SK-N-SH (cell line): ENCODE measurements around the gene CNNM3.

Experiments
- CHD2 ChIP-seq: fragments of 150-350 bp; IDR thresholded peaks from 2 replicates; pipeline ENCODE4 v1.6.1; 2018; ENCODE audit warnings: low read length; ENCODE audit not compliant: partially characterized antibody
- CTCF ChIP-seq: fragments of 200-600 bp; sonication (generic); IDR thresholded peaks from 2 replicates; pipeline ENCODE4 v1.6.1; 2017; ENCODE audit warnings: antibody characterized with exemption, mild to moderate bottlenecking, moderate library complexity
- EZH2phosphoT487 ChIP-seq: fragments of 200-600 bp; sonication (generic); IDR thresholded peaks from 2 replicates; pipeline ENCODE4 v1.6.1; 2017; ENCODE audit warnings: low read depth, mixed run types, mild to moderate bottlenecking, antibody characterized with exemption, moderate library complexity, borderline replicate concordance
- RFX5 ChIP-seq: IDR thresholded peaks from 2 replicates; pipeline ENCODE4 v1.6.1; 2012; ENCODE audit warnings: mild to moderate bottlenecking, improper control_type of control experiment, low read length

DNA sequence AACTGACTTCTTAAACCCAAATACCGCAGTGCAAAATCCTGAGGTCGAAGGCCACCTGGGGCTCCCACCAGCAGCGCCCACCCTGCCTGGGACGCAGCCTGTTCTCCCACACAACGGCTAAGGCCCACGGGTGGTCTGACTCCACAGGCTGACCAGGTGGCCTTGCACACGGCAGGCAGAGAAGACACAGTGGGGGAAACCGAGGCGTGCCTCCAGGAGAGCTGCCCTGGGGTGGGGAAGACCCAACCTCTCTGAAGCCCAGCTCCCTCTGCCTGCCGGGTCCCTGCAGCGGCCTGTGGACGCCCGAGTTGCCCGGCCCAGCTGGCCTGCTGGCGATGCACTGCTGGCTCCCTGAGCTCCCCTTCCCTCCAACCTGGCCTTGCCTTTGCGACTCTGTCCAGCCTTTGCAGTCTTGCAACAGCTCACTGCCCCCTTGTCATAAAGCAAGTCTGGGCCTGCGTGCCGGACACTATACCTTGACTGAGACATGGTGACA, 63.5 kb downstream of the CNNM3 start:
- no peak for TF ChIP-seq CTCF
- no peak for TF ChIP-seq CHD2
- TF ChIP-seq RFX5, result no peak
- TF ChIP-seq EZH2phosphoT487, result no peak
